LNCaP clone FGC (cell line): ENCODE measurements around the gene HMOX2.

Experiments used
- DNase-seq: peaks from one replicate; pipeline ENCODE4 v3.0.0-alpha.2; 2011; ENCODE audit warnings: low read depth
- H3K4me3 ChIP-seq: 2 replicates; pipeline ENCODE4 v1.5.1; 2011; ENCODE audit warnings: mild to moderate bottlenecking, low read depth, low read length, control low read depth
- CTCF ChIP-seq: IDR thresholded peaks from 2 replicates; pipeline ENCODE4 v1.5.1; 2012; ENCODE audit warnings: mild to moderate bottlenecking; ENCODE audit not compliant: control insufficient read depth, insufficient read depth; ENCODE audit errors: extremely low read depth

Gene HMOX2

DNA sequence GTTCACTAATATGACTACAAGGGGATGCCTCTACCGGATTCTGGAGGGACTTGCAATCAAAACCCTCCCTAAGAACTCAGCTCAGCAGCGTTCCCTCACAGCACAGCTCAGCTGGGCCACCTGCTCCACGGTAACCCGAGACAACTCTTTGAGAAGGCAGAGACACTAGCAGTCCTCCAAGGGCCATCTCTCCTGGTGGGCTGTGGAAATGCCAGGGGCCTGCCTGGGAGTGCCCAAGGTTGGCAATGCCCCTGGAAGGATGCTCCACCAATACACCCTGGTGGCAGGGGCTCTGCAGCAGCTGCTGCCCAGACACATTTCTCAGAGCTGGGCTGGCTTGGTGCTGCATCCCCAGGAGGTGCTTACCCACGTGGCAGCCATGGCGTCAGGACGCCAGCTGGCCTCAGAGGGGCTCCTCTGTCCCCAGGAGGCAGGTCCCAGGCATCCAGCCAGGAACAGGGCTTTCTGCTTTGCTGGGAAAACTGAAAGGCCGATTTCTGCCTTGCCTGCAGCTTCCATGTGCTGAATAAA is 45.9 kb downstream of the HMOX2 start:
- H3K4me3 ChIP-seq, result no peak overlapping the region
- DNase-seq, result no peak
- no peak for TF ChIP-seq CTCF

GRCh38 chr16:4523686-4524085 is 47.5 kb downstream of the HMOX2 start:
- DNase-seq, result no peak
- H3K4me3 ChIP-seq, result no peak overlapping the region
- TF ChIP-seq CTCF, result no peak

GRCh38 chr16:4524571-4524970 is 48.4 kb downstream of the HMOX2 start:
- no peak overlapping the region for H3K4me3 ChIP-seq
- DNase-seq, result no peak
- no peak for TF ChIP-seq CTCF

DNA sequence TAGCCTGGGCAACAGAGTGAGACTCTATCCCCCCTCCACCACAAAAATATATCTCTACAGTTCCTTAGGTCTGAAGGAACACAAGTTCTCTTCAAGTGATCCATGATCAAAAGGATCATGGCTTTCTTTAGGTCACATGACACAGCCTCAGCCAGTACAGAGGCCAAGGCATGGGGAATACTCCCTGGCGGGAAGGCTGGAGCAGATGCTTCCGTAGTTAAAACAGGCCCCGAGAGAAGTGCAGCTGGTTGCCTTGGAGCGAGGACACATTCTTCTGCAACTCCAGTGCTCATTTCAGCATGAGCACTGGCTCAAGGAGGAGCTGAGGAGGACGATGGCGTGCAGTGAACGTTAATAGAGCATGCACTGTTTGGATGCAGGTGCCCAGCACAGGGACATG is 48.9 kb downstream of the HMOX2 start:
- DNase-seq, result no peak
- no peak for TF ChIP-seq CTCF
- no peak overlapping the region for H3K4me3 ChIP-seq

DNA sequence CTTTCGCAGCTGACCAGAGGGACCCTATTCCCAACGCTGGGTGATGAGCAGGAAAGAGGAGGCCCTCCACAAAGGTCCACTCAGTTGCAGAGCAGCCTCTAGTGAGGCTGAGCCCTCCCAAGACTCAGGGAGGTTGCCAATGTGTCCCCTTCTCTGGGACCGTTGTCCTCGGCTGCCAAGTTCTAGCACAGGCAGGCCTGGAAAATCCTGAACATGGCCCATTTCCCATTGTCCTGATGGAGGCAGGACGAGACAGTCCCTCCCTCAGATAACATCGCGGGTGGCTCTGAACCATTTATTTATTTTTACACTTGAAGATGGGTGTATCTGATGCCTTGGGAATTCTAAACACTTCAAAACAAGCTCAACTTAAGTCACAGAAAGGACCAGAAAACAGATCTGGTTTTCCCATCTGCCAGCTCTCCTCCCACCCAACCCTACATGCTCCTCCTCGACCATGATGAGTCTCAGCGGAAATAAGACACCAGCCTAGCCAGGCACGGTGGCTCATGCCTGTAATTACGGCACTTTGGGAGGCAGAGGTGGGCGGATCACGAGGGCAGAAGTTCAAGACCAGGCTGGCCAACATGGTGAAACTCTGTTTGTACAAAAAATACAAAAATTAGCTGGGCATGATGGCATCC is 49.6 kb downstream of the HMOX2 start:
- no peak for DNase-seq
- H3K4me3 ChIP-seq, result no peak overlapping the region
- TF ChIP-seq CTCF, result no peak

DNA sequence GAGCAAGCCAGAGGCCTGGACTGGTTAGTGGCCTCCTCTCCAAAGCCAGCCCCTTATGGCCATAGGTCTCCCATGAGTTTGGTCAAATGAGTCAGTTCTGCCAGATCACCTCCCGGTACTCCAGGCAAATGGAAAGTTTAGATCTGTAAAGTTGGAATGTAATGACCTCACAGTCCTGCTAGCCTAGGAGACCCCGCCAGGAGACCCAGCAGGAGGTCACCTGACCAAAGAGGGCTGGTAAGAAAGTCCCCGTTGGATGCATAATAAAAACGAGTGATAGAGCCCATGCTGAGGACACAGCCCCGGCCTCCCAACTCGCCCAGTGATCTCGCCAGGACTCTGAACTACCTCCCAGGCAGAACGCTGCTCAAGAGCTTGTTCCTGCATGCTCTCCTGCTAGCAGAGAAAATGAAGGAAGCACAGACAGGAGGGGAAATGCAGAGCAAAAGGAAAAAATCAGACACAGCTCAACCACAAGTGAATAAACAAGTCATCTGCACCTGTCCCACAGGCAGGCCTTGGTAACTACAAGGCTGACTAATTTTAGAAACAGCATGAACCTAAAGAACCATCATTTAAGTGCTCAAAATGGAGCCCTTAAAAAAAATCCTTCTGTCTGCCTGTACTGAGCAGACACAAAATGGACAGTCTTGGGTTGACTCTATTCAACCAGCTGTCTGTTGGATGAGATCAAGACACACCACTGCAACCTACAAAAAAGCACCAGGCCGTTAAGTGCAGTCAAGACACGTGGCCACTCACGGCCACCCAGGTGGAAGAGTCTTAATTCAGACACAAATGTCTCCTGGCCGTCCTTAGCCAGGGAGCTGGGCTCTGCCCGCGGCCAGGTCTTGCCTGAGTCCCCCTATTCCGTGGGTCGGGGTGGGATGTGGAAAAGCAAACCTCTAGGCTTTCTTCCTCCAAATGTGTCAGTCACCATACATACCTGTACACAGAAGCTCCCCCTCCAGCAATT is 53.2 kb downstream of the HMOX2 start:
- DNase-seq, result no peak
- no peak for TF ChIP-seq CTCF
- H3K4me3 ChIP-seq, result no peak overlapping the region

DNA sequence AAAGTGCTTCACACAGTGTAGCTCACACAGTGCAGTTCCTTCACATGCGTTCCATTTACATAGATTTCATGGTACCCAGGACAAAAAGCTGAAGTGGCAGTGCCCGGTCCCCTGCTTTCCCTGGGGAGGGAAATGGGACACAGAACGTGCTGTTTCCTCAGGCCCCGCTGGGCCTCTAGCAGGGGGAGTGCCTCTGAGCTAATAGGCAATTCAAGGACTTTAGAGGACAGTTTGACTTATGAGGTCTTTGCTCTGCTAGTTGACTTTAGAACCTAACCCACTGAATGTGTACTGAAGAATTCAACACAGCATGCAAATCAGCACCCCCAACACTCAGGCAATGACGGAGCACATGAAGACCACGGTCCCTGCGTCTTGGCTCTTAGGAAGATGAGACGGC is 55.6 kb downstream of the HMOX2 start:
- no peak overlapping the region for H3K4me3 ChIP-seq
- TF ChIP-seq CTCF, result no peak
- DNase-seq, result no peak
